SK-N-SH (cell line): ENCODE results near the gene CDH23. TPM values are rescaled to one million over a fixed set of nuclear protein-coding genes. Genes with fewer than 3 reads are reported as not detected.

ENCODE experiments used
- CTCF ChIA-PET: fragments of 300-600, 350-600 bp; formaldehyde crosslinking; extraction: SDS; loops from one replicate; lab custom pipeline; 2021; lab: Yijun Ruan, JAX
- POLR2A ChIA-PET: fragments of 350-600 bp; sonication (Branson Sonifier 250); formaldehyde crosslinking; extraction: SDS; loops from one replicate; lab custom pipeline; 2020; ENCODE audit warnings: antibody characterized with exemption, inconsistent platforms; lab: Yijun Ruan, JAX
- DNase-seq: peaks from one replicate; pipeline ENCODE4 v3.0.0; 2012
- H2AFZ ChIP-seq: fragments of 200-600 bp; sonication (generic); 2 replicates; pipeline ENCODE4 v1.8.1; 2016; ENCODE audit warnings: antibody characterized with exemption, mild to moderate bottlenecking, low read depth
- H3F3A ChIP-seq: fragments of 200-600 bp; sonication (generic); replicated peaks from 2 replicates; pipeline ENCODE3; 2016; ENCODE audit warnings: antibody characterized with exemption, mild to moderate bottlenecking; ENCODE audit not compliant: insufficient read depth
- H3K27ac ChIP-seq, 2 experiments: fragments of 200-500 bp in 1 of 2; fragments of 200-600 bp in 1 of 2; sonication (Bioruptor generic) in 1 of 2; sonication (generic), shearing (Covaris generic) in 1 of 2; 2 replicates each; pipeline versions ENCODE4 v1.5.1 to v1.6.1; 2014 to 2016; ENCODE audit warnings: low read depth in 2 of 2, inconsistent platforms in 1 of 2, low read length in 1 of 2, mild to moderate bottlenecking in 1 of 2, mixed read lengths in 1 of 2
- H3K27me3 ChIP-seq: fragments of 200-600 bp; sonication (generic), shearing (Covaris generic); 2 replicates; pipeline ENCODE4 v1.6.1; 2016; ENCODE audit warnings: mixed run types; ENCODE audit not compliant: insufficient read depth
- H3K36me3 ChIP-seq, 2 experiments: fragments of 200-500 bp in 1 of 2; fragments of 200-600 bp in 1 of 2; sonication (Bioruptor generic) in 1 of 2; sonication (generic) in 1 of 2; replicated peaks in 1 of 2; 2 replicates each; pipeline versions ENCODE3 to v1.5.1; 2014 to 2016; ENCODE audit warnings: low read length in 1 of 2, mild to moderate bottlenecking in 1 of 2; ENCODE audit not compliant: insufficient read depth in 2 of 2, control insufficient read depth in 1 of 2
- H3K4me1 ChIP-seq, 2 experiments: fragments of 200-500 bp in 1 of 2; fragments of 200-600 bp in 1 of 2; sonication (Bioruptor generic) in 1 of 2; sonication (generic), shearing (Covaris generic) in 1 of 2; 2 replicates each; pipeline versions ENCODE4 v1.5.1 to v1.6.1; 2014 to 2016; ENCODE audit warnings: low read depth in 1 of 2, low read length in 1 of 2, mixed run types in 1 of 2; ENCODE audit not compliant: insufficient read depth in 2 of 2, control insufficient read depth in 1 of 2
- H3K4me2 ChIP-seq: fragments of 200-600 bp; sonication (generic), shearing (Covaris generic); 2 replicates; pipeline ENCODE4 v1.6.1; 2017; ENCODE audit warnings: mixed run types
- H3K4me3 ChIP-seq, 2 experiments: fragments of 200-500 bp in 1 of 2; fragments of 200-600 bp in 1 of 2; sonication (Bioruptor generic) in 1 of 2; sonication (generic), shearing (Covaris generic) in 1 of 2; 2 replicates each; pipeline versions ENCODE4 v1.5.1 to v1.8.1; 2014 to 2016; ENCODE audit warnings: low read depth in 2 of 2, inconsistent platforms in 1 of 2, low read length in 1 of 2, mild to moderate bottlenecking in 1 of 2, mixed read lengths in 1 of 2, moderate library complexity in 1 of 2
- H3K79me2 ChIP-seq: fragments of 200-600 bp; sonication (generic); 2 replicates; pipeline ENCODE4 v1.8.1; 2017; ENCODE audit warnings: mild to moderate bottlenecking; ENCODE audit not compliant: insufficient read depth
- H3K9ac ChIP-seq: fragments of 200-600 bp; sonication (generic); 2 replicates; pipeline ENCODE4 v1.6.1; 2017; ENCODE audit warnings: mixed run types
- H3K9me2 ChIP-seq: fragments of 200-600 bp; sonication (generic); 2 replicates; pipeline ENCODE4 v1.6.1; 2017; ENCODE audit warnings: mixed run types
- H3K9me3 ChIP-seq: fragments of 200-600 bp; sonication (generic); 2 replicates; pipeline ENCODE4 v1.6.1; 2017; ENCODE audit warnings: mixed run types, mild to moderate bottlenecking, moderate library complexity
- H4K20me1 ChIP-seq: fragments of 200-600 bp; sonication (generic); 2 replicates; pipeline ENCODE4 v1.6.1; 2017; ENCODE audit warnings: mild to moderate bottlenecking, mixed run types; ENCODE audit not compliant: insufficient read depth
- ELF1 ChIP-seq: IDR thresholded peaks from 2 replicates; pipeline ENCODE4 v1.4.0; 2012
- EP300 ChIP-seq, 2 experiments: IDR thresholded peaks; 2 replicates each; pipeline versions ENCODE4 v1.4.0 to v1.6.1; 2012; ENCODE audit warnings: borderline replicate concordance in 1 of 2, low read depth in 1 of 2, low read length in 1 of 2
- EZH2phosphoT487 ChIP-seq: fragments of 200-600 bp; sonication (generic); IDR thresholded peaks from 2 replicates; pipeline ENCODE4 v1.6.1; 2017; ENCODE audit warnings: low read depth, mixed run types, mild to moderate bottlenecking, antibody characterized with exemption, moderate library complexity, borderline replicate concordance
- FOSL2 ChIP-seq: IDR thresholded peaks from 2 replicates; pipeline ENCODE4 v1.4.0; 2012; ENCODE audit warnings: low read depth, mild to moderate bottlenecking, moderate library complexity, borderline replicate concordance
- FOXJ3 ChIP-seq: sonication (generic); formaldehyde crosslinking; IDR thresholded peaks from 2 replicates; pipeline ENCODE4 v1.5.1; 2020; ENCODE audit warnings: mild to moderate bottlenecking, missing genetic modification reagents
- FOXM1 ChIP-seq: IDR thresholded peaks from 2 replicates; pipeline ENCODE4 v1.4.0; 2012; ENCODE audit warnings: low read depth, mild to moderate bottlenecking
- GABPA ChIP-seq: IDR thresholded peaks from 2 replicates; pipeline ENCODE4 v1.4.0; 2012; ENCODE audit warnings: low read depth, mild to moderate bottlenecking
- GATA2 ChIP-seq: sonication (generic); formaldehyde crosslinking; IDR thresholded peaks from 2 replicates; pipeline ENCODE4 v1.5.0; 2020; ENCODE audit warnings: mild to moderate bottlenecking, missing genetic modification reagents
- MEF2A ChIP-seq: IDR thresholded peaks from 2 replicates; pipeline ENCODE4 v1.4.0; 2012; ENCODE audit warnings: low read depth, borderline replicate concordance
- MXI1 ChIP-seq: IDR thresholded peaks from 2 replicates; pipeline ENCODE4 v1.6.1; 2012; ENCODE audit warnings: mild to moderate bottlenecking, low read depth, low read length, improper control_type of control experiment
- POLR2AphosphoS5 ChIP-seq: IDR thresholded peaks from 2 replicates; pipeline ENCODE4 v1.6.1; 2012; ENCODE audit warnings: low read depth, low read length
- RFX5 ChIP-seq: IDR thresholded peaks from 2 replicates; pipeline ENCODE4 v1.6.1; 2012; ENCODE audit warnings: mild to moderate bottlenecking, improper control_type of control experiment, low read length
- TAF1 ChIP-seq: IDR thresholded peaks from 2 replicates; pipeline ENCODE4 v1.6.1; 2012; ENCODE audit warnings: low read depth, mild to moderate bottlenecking, low read length, moderate library complexity, borderline replicate concordance
- TCF12 ChIP-seq: IDR thresholded peaks from 2 replicates; pipeline ENCODE4 v1.4.0; 2012
- TEAD4 ChIP-seq: IDR thresholded peaks from 2 replicates; pipeline ENCODE4 v1.4.0; 2012; ENCODE audit warnings: mild to moderate bottlenecking, borderline replicate concordance; ENCODE audit not compliant: insufficient read depth
- USF1 ChIP-seq: IDR thresholded peaks from 2 replicates; pipeline ENCODE4 v1.4.0; 2012; ENCODE audit warnings: low read depth, borderline replicate concordance
- USF2 ChIP-seq: fragments of 150-350 bp; IDR thresholded peaks from 2 replicates; pipeline ENCODE4 v1.6.1; 2017; ENCODE audit warnings: antibody characterized with exemption, low read length, low read depth, borderline replicate concordance
- YY1 ChIP-seq: IDR thresholded peaks from 2 replicates; pipeline ENCODE4 v1.4.0; 2012; ENCODE audit warnings: low read depth, mild to moderate bottlenecking
- WGBS: methylation state at CpG from one replicate; pipeline ENCODE4 v1.1.6; 2017; ENCODE audit warnings: low lambda C conversion rate; 5-methylcytosine and 5-hydroxymethylcytosine counted together
- polyA plus RNA-seq, 3 experiments: library from polyadenylated mRNA; depleted of rRNA; stranded (reverse); fragments of >200 nt; gene quantifications; 2 replicates each; pipeline ENCODE4 v1.2.3, GENCODE V29; 2012
- TF ChIP-seq, protein P1 (sequence below): IDR thresholded peaks from 2 replicates; pipeline ENCODE4 v1.6.1; 2012; ENCODE audit warnings: mild to moderate bottlenecking, low read depth, low read length, moderate library complexity
- TF ChIP-seq, protein P2 (sequence below): fragments of 150-350 bp; IDR thresholded peaks from 2 replicates; pipeline ENCODE4 v1.6.1; 2016; ENCODE audit warnings: mild to moderate bottlenecking, low read depth, low read length

CDH23 gene
- polyA plus RNA-seq, 1 of the 3 experiments (the other 2 are of a cell fraction), result 0.03 TPM

- CTCF ChIA-PET, result interaction anchor here (1.1 to 1.4 kb wide), 2 partner anchors 24 to 85 kb away, joined by 3 to 8 read pairs; partner anchors contain the start of gene VSIR
- Histone ChIP-seq H3K27me3 (no peaks in the 10 kb centered on the region), H3K4me2 (no peak overlapping the region), H3F3A (no peaks in the 10 kb centered on the region), H3K9me2 (no peaks in the 10 kb centered on the region), H3K79me2 (no peaks in the 10 kb centered on the region), H4K20me1 (no peaks in the 10 kb centered on the region), H2AFZ (no peak overlapping the region), H3K9ac (no peak overlapping the region), H3K9me3 (no peaks in the 10 kb centered on the region), H3K27ac (no peak overlapping the region), H3K4me1 (peaks cover 0 to 33% of the 10 kb centered on the region in 2 experiments; a peak in 1 of 4 replicates), H3K4me3 (no peak overlapping the region), H3K36me3 (no peaks in the 10 kb centered on the region)
- POLR2A ChIA-PET, result interaction anchor here (0.6 kb wide), 1 partner anchor 444 kb away, joined by 3 read pairs; no protein-coding TSS in a partner anchor
- no peak for DNase-seq
- WGBS, result 75% methylated on average over 2 of the region's 4 CpGs
- TF ChIP-seq FOXJ3 (CRISPR knock-in tag) (no peak), GATA2 (no peak), MEF2A (no peak), USF1 (no peak), RFX5 (no peak), FOSL2 (no peak), POLR2AphosphoS5 (no peak), GABPA (no peak), EZH2phosphoT487 (no peak), EP300 (IDR thresholded peaks at IDR 0.05; ENCODE audit: borderline replicate concordance in 1 of 2, low read depth in 1 of 2, low read length in 1 of 2) (no peak), TCF12 (no peak), TEAD4 (no peak), MXI1 (no peak), FOXM1 (no peak), TAF1 (no peak), ELF1 (no peak), YY1 (no peak), USF2 (no peak)
- TF ChIP-seq, protein P1, sequence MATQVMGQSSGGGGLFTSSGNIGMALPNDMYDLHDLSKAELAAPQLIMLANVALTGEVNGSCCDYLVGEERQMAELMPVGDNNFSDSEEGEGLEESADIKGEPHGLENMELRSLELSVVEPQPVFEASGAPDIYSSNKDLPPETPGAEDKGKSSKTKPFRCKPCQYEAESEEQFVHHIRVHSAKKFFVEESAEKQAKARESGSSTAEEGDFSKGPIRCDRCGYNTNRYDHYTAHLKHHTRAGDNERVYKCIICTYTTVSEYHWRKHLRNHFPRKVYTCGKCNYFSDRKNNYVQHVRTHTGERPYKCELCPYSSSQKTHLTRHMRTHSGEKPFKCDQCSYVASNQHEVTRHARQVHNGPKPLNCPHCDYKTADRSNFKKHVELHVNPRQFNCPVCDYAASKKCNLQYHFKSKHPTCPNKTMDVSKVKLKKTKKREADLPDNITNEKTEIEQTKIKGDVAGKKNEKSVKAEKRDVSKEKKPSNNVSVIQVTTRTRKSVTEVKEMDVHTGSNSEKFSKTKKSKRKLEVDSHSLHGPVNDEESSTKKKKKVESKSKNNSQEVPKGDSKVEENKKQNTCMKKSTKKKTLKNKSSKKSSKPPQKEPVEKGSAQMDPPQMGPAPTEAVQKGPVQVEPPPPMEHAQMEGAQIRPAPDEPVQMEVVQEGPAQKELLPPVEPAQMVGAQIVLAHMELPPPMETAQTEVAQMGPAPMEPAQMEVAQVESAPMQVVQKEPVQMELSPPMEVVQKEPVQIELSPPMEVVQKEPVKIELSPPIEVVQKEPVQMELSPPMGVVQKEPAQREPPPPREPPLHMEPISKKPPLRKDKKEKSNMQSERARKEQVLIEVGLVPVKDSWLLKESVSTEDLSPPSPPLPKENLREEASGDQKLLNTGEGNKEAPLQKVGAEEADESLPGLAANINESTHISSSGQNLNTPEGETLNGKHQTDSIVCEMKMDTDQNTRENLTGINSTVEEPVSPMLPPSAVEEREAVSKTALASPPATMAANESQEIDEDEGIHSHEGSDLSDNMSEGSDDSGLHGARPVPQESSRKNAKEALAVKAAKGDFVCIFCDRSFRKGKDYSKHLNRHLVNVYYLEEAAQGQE, result no peak
- TF ChIP-seq, protein P2, sequence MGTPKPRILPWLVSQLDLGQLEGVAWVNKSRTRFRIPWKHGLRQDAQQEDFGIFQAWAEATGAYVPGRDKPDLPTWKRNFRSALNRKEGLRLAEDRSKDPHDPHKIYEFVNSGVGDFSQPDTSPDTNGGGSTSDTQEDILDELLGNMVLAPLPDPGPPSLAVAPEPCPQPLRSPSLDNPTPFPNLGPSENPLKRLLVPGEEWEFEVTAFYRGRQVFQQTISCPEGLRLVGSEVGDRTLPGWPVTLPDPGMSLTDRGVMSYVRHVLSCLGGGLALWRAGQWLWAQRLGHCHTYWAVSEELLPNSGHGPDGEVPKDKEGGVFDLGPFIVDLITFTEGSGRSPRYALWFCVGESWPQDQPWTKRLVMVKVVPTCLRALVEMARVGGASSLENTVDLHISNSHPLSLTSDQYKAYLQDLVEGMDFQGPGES, result no peak
- TF ChIP-seq, all 33 proteins: peak for 0
Measured at GRCh38 chr10:71749396-71749795, 352.7 kb downstream of the CDH23 start.
